Uterus (tissue), 2 donors: ENCODE results near the gene GNB1.

Experiments
- CTCF ChIP-seq, 4 experiments: fragments of 200-600 bp in 2 of 4; fragments of 450-650 bp in 2 of 4; sonication (generic) in 2 of 4; IDR thresholded peaks; one replicate each; pipeline ENCODE4 v1.5.1; 2016 to 2019; ENCODE audit warnings: antibody characterized with exemption in 4 of 4, mild to moderate bottlenecking in 2 of 4, moderate library complexity in 1 of 4
- POLR2A ChIP-seq, 2 donors: fragments of 450-650 bp; IDR thresholded peaks; one replicate each; pipeline ENCODE4 v1.6.1; 2016; ENCODE audit warnings: antibody characterized with exemption in 2 of 2, mild to moderate bottlenecking in 1 of 2, moderate library complexity in 1 of 2

- TF ChIP-seq POLR2A (IDR thresholded peaks at IDR 0.05) (no peak), CTCF (IDR thresholded peaks at IDR 0.05) (no peak)
Measured at GRCh38 chr1:1926886-1927660, 36.2 kb upstream of the GNB1 start.
